ENCODE measurements around the gene KCNQ1. TPM values are rescaled to one million over a fixed set of nuclear protein-coding genes. Genes with fewer than 3 reads are reported as not detected.
A peak's percentile ranks its signal among the peaks of the same experiment; 100 is the strongest.
"Not testable (repeated sequence)": the region's sequence is repeated elsewhere in the genome, so short reads cannot be mapped to it uniquely, and the experiment has no call there.

The KCNQ1 gene
- total and polyA plus RNA-seq, 9 donors, result 1.4 to 17.2 (median 3.8) TPM

DNA sequence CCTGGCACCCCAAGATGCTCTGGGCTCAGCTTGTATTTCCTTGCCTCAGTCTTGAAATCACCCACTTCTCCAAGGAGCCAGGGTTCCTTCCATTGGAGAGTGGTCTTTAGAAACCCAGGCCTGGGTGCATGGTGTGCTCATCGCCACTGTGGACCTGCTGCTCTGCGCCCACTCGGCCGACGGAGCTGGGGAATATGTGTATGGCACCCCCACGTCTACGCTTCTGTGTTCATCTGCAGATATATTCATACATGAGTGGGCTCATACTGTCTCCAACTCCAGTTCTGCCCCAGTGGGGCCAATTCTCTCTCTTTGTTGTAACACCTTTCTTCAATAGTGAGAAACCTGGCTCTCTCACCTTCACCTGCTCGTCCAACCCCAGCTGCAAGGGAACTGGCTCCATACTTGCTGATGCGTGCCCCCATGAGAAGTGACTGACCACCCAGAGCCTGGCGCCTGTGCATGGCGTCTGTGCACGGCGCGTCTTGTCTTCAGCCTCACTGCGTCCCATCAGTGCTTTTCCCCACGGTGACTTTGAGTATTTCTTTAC is 39.8 kb downstream of the KCNQ1 start:
- Histone ChIP-seq H3K4me3 (no peak overlapping the region), H3K27me3 (no peaks in the 10 kb centered on the region), H3K27ac (no peak overlapping the region), H3K9me3 (peaks cover 0 to 3% of the 10 kb centered on the region in 2 donors), H3K4me1 (ENCODE audit: insufficient read depth) (no peaks in the 10 kb centered on the region), H3K36me3 (no peaks in the 10 kb centered on the region)
- DNase-seq, result no peak
- WGBS, 3 donors, result 90 to 92% (median 91%) methylated on average over 16 of the region's 16 CpGs
- intact Hi-C loops (cut with DNase I), result no loop called here
- no peak for TF ChIP-seq CTCF (IDR thresholded peaks at IDR 0.05)
- TF ChIP-seq EP300 (IDR thresholded peaks at IDR 0.05), result no peak
- no peak for TF ChIP-seq POLR2A (IDR thresholded peaks at IDR 0.05)

GRCh38 chr11:2488004-2488403 is 43.2 kb downstream of the KCNQ1 start:
- H3K4me3 ChIP-seq, result no peak overlapping the region
- H3K4me1 ChIP-seq (ENCODE audit: insufficient read depth), result no peaks in the 10 kb centered on the region
- peaks cover 0 to 7% of the 10 kb centered on the region in 2 donors for H3K9me3 ChIP-seq
- no peaks in the 10 kb centered on the region for H3K27me3 ChIP-seq
- intact Hi-C loops (cut with DNase I), result no loop called here
- DNase-seq, result no peak
- no peaks in the 10 kb centered on the region for H3K36me3 ChIP-seq
- no peak overlapping the region for H3K27ac ChIP-seq
- TF ChIP-seq CTCF (IDR thresholded peaks at IDR 0.05) (no peak), POLR2A (IDR thresholded peaks at IDR 0.05) (no peak), EP300 (IDR thresholded peaks at IDR 0.05) (no peak)

- Histone ChIP-seq H3K4me3 (no peak overlapping the region), H3K36me3 (no peaks in the 10 kb centered on the region), H3K4me1 (ENCODE audit: insufficient read depth) (no peaks in the 10 kb centered on the region), H3K27me3 (no peaks in the 10 kb centered on the region), H3K9me3 (peaks cover 0 to 7% of the 10 kb centered on the region in 2 donors), H3K27ac (no peak overlapping the region)
- WGBS, 3 donors, result 30 to 41% (median 36%) methylated on average over 2 of the region's 2 CpGs
- no peak for TF ChIP-seq CTCF (IDR thresholded peaks at IDR 0.05)
- DNase-seq, result no peak
- intact Hi-C loops (cut with DNase I), result no loop called here
These were observed 44.3 kb downstream of the KCNQ1 start for GRCh38 chr11:2489083-2489482.

- H3K27me3 ChIP-seq; H3K4me3 ChIP-seq; H3K36me3 ChIP-seq; H3K4me1 ChIP-seq (ENCODE audit: insufficient read depth); DNase-seq; H3K27ac ChIP-seq; intact Hi-C loops (cut with DNase I); H3K9me3 ChIP-seq: not testable (repeated sequence)
- 71 to 85% (median 84%) methylated on average over 1 of the region's 1 CpG for WGBS, 3 donors
These were observed 53.1 kb downstream of the KCNQ1 start for GRCh38 chr11:2497951-2498350.

DNA sequence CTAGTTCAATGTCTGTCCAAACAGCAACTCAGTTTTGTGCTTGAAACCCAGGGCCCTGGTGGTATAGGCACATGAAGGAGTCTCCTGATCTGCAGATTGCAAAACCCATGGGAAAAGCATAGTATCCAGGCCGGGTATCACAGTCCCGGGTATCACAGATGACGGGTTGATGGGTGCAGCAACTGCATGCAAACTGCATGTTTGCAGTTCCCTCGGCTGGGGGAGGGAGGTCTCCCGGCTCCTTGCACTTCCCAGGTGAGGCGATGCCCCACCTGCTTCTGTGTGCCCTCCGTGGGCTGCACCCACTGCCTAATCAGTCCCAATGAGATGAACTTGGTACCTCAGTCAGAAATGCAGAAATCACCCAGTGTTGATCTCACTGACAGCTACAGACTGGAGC is 53.9 kb downstream of the KCNQ1 start:
- peak in 1 of 5 donors; percentile 2 for DNase-seq

More for the DNA sequence above, 53.9 kb downstream of the KCNQ1 start:
- Histone ChIP-seq H3K4me1 (ENCODE audit: insufficient read depth) (no peaks in the 10 kb centered on the region), H3K27ac (no peak overlapping the region), H3K27me3 (no peaks in the 10 kb centered on the region), H3K4me3 (no peak overlapping the region), H3K36me3 (no peaks in the 10 kb centered on the region), H3K9me3 (no peaks in the 10 kb centered on the region)
- WGBS, 3 donors, result 78 to 88% (median 86%) methylated on average over 7 of the region's 7 CpGs
- TF ChIP-seq CTCF (IDR thresholded peaks at IDR 0.05), result no peak
- TF ChIP-seq POLR2A (IDR thresholded peaks at IDR 0.05), result no peak
- TF ChIP-seq EP300 (IDR thresholded peaks at IDR 0.05), result no peak
- intact Hi-C loops (cut with DNase I), result no loop called here
